Activated CD8-positive, alpha-beta T cell treated with anti-CD3 and anti-CD28 coated beads for 36 hours (primary cell): Measurements from ENCODE around the gene RAB3GAP1. TPM values are rescaled to one million over a fixed set of nuclear protein-coding genes. Genes with fewer than 3 reads are reported as not detected.
"Not testable (repeated sequence)": the region's sequence is repeated elsewhere in the genome, so short reads cannot be mapped to it uniquely, and the experiment has no call there.

Experiments used
- ATAC-seq: fragments of 200-7000 bp; cut with Tn5 transposase; one replicate; pipeline ENCODE4 v1.10.0; 2021; ENCODE audit warnings: mild to moderate bottlenecking, moderate library complexity
- CTCF ChIA-PET: fragments of 350-600 bp; sonication (Branson Sonifier 250); formaldehyde crosslinking; loops from one replicate; lab custom pipeline; 2021; ENCODE audit warnings: antibody characterized with exemption; lab: Charles Lee
- POLR2A ChIA-PET: fragments of 350-600 bp; sonication (Branson Sonifier 250); formaldehyde crosslinking; loops from one replicate; lab custom pipeline; 2021; ENCODE audit warnings: antibody characterized with exemption; lab: Charles Lee
- DNase-seq: peaks from one replicate; pipeline ENCODE4 v3.0.0-alpha.2; 2020
- H3K27ac Mint-ChIP-seq: one replicate; pipeline ENCODE4 v1.8.0; 2021; ENCODE audit warnings: mild to moderate bottlenecking, mixed read lengths
- H3K27me3 Mint-ChIP-seq: one replicate; pipeline ENCODE4 v1.8.0; 2021; ENCODE audit warnings: mixed read lengths
- H3K36me3 Mint-ChIP-seq: one replicate; pipeline ENCODE4 v1.8.0; 2021; ENCODE audit warnings: low read depth, mixed read lengths
- H3K4me1 Mint-ChIP-seq: one replicate; pipeline ENCODE4 v1.8.0; 2021; ENCODE audit warnings: low read depth, mixed read lengths
- H3K4me3 Mint-ChIP-seq: one replicate; pipeline ENCODE4 v1.8.0; 2021; ENCODE audit warnings: mild to moderate bottlenecking, moderate library complexity, mixed read lengths
- H3K9me3 Mint-ChIP-seq: one replicate; pipeline ENCODE4 v1.8.0; 2021; ENCODE audit warnings: mixed read lengths
- CTCF ChIP-seq: fragments of 200-600 bp; IDR thresholded peaks from one replicate; pipeline ENCODE4 v1.8.0; 2022; ENCODE audit warnings: antibody characterized with exemption, mild to moderate bottlenecking
- intact Hi-C: fragments of 100-400 bp; cut with micrococcal nuclease; formaldehyde crosslinking; loops from one replicate; pipeline ENCODE4 v1.10.0; 2022
- total RNA-seq, 2 experiments: library from RNA; stranded (reverse); gene quantifications; one replicate each; pipeline ENCODE4 v1.2.3, GENCODE V29; 2021

The RAB3GAP1 gene
- total RNA-seq, 2 experiments from 2014 or later: 24.7 to 25.6 TPM

- POLR2A ChIA-PET: no interaction called here
- H3K36me3 Mint-ChIP-seq: peaks cover 43% of the 10 kb centered on the region
Observed at GRCh38 chr2:135076556-135076955, 24.5 kb downstream of the RAB3GAP1 start.

GRCh38 chr2:135078417-135078816, 26.3 kb downstream of the RAB3GAP1 start:
- intact Hi-C loops: no loop called here
- H3K4me3 Mint-ChIP-seq: no peak overlapping the region
- DNase-seq (no peak), ATAC-seq (no peak)
- CTCF ChIA-PET: no interaction called here
- TF ChIP-seq CTCF: no peak
- peaks cover 5% of the 10 kb centered on the region for H3K9me3 Mint-ChIP-seq
- H3K36me3 Mint-ChIP-seq: peaks cover 36% of the 10 kb centered on the region
- H3K27ac Mint-ChIP-seq: no peak overlapping the region
- POLR2A ChIA-PET: no interaction called here
- H3K4me1 Mint-ChIP-seq: peaks cover 9% of the 10 kb centered on the region
- no peaks in the 10 kb centered on the region for H3K27me3 Mint-ChIP-seq

More at GRCh38 chr2:135076556-135076955, 24.5 kb downstream of the RAB3GAP1 start:
- Mint-ChIP-seq H3K9me3 (peaks cover 17% of the 10 kb centered on the region), H3K27me3 (no peaks in the 10 kb centered on the region), H3K4me1 (peaks cover 13% of the 10 kb centered on the region), H3K4me3 (no peak overlapping the region), H3K27ac (no peak overlapping the region)
- CTCF ChIA-PET: no interaction called here
- intact Hi-C loops: no loop called here
- DNase-seq (no peak), ATAC-seq (no peak)
- TF ChIP-seq CTCF: no peak

DNA sequence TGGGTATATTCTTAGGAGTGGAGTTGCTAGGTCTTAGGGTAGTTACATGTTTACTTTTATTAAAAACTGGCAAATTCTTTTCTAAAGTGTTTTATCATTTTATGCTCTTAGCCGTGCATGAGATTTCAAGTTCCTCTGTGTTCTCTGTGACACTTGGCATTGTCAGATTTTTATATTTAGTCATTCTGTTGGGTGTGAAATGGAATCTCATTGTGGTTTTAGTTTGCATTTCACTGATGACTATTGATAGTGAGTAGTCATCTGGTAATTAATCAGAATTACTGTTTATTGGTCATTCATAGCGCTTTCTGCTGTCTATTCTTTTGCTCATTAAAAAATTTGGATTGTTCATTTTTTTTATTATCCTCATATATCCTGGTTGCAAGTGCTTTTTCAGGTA, 34.1 kb downstream of the RAB3GAP1 start:
- no peak for ATAC-seq
- no peak overlapping the region for H3K27ac Mint-ChIP-seq
- no peak overlapping the region for H3K4me3 Mint-ChIP-seq
- intact Hi-C loops: no loop called here
- POLR2A ChIA-PET: no interaction called here
- CTCF ChIA-PET: no interaction called here
- peaks cover 23% of the 10 kb centered on the region for H3K4me1 Mint-ChIP-seq
- H3K36me3 Mint-ChIP-seq: peaks cover 34% of the 10 kb centered on the region
- no peak for TF ChIP-seq CTCF
- DNase-seq: no peak
- peaks cover 3% of the 10 kb centered on the region for H3K9me3 Mint-ChIP-seq
- no peaks in the 10 kb centered on the region for H3K27me3 Mint-ChIP-seq

DNA sequence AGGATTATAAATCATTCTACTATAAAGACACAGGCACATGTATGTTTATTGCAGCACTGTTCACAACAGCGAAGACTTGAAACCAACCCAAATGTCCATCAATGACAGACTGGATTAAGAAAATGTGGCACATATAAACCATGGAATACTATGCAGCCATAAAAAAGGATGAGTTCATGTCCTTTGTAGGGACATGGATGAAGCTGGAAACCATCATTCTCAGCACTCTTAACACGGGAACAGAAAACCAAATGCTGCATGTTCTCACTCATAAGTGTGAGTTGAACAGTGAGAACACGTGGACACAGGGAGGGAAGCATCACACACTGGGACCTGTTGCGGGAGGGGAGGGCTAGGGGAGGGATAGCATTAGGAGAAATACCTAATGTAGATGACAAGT, 37.5 kb downstream of the RAB3GAP1 start:
- CTCF ChIA-PET, ATAC-seq, intact Hi-C loops, H3K27me3 Mint-ChIP-seq, H3K4me3 Mint-ChIP-seq, H3K27ac Mint-ChIP-seq, POLR2A ChIA-PET, DNase-seq, H3K9me3 Mint-ChIP-seq: not testable (repeated sequence)
- H3K36me3 Mint-ChIP-seq: peaks cover 37% of the 10 kb centered on the region
- H3K4me1 Mint-ChIP-seq: peaks cover 16% of the 10 kb centered on the region

- intact Hi-C loops: no loop called here
- Mint-ChIP-seq H3K9me3 (no peaks in the 10 kb centered on the region), H3K27ac (no peak overlapping the region), H3K27me3 (no peaks in the 10 kb centered on the region), H3K4me3 (no peak overlapping the region), H3K4me1 (peaks cover 7% of the 10 kb centered on the region), H3K36me3 (peaks cover 40% of the 10 kb centered on the region)
- no peak for ATAC-seq
- no peak for TF ChIP-seq CTCF
- CTCF ChIA-PET: interaction anchor here (1.0 to 1.7 kb wide), 3 partner anchors 49 to 88 kb away, joined by 3 to 5 read pairs (median 4); no protein-coding TSS in a partner anchor
- POLR2A ChIA-PET: interaction anchor here (0.6 kb wide), 1 partner anchor 57 kb away, joined by 3 read pairs; no protein-coding TSS in a partner anchor
- DNase-seq: no peak
Observed at GRCh38 chr2:135091681-135092080, 39.6 kb downstream of the RAB3GAP1 start.
